K562 (cell line): ENCODE results near the gene TADA1. TPM values are rescaled to one million over a fixed set of nuclear protein-coding genes. Genes with fewer than 3 reads are reported as not detected.
A peak's percentile ranks its signal among the peaks of the same experiment; 100 is the strongest.

Source experiments
- KDM5B ChIP-seq: fragments of 200-600 bp; sonication (generic); IDR thresholded peaks from 2 replicates; pipeline ENCODE4 v1.6.1; 2012; ENCODE audit warnings: low read depth, mild to moderate bottlenecking, moderate library complexity, low read length, control low read depth, inconsistent platforms; ENCODE audit not compliant: insufficient replicate concordance
- MCM3 ChIP-seq: fragments of 450-650 bp; IDR thresholded peaks from 2 replicates; pipeline ENCODE4 v1.6.1; 2016
- YY1 ChIP-seq, 3 experiments: IDR thresholded peaks; 2 replicates each; pipeline ENCODE4 v1.6.1; 2011; ENCODE audit warnings: low read length in 2 of 3, mild to moderate bottlenecking in 2 of 3, moderate library complexity in 2 of 3, borderline replicate concordance in 1 of 3, control low read depth in 1 of 3, low read depth in 1 of 3; ENCODE audit not compliant: insufficient read depth in 3 of 3, insufficient replicate concordance in 2 of 3, control insufficient read depth in 1 of 3, insufficient read length in 1 of 3; ENCODE audit errors: extremely low read depth in 1 of 3
- ZNF217 ChIP-seq: sonication (generic); formaldehyde crosslinking; IDR thresholded peaks from 2 replicates; pipeline ENCODE4 v1.8.0; 2022; ENCODE audit warnings: mild to moderate bottlenecking, missing genetic modification reagents
- ZNF668 ChIP-seq: fragments of 250-450 bp; sonication (Bioruptor Pico); IDR thresholded peaks from 2 replicates; pipeline ENCODE4 v1.8.0; 2022; ENCODE audit warnings: mild to moderate bottlenecking, inconsistent platforms
- polyA plus RNA-seq, 8 experiments: library from polyadenylated mRNA; depleted of rRNA in 4 of 8; stranded (reverse) in 5 of 8; unstranded in 3 of 8; fragments of >200 nt; fragmentation: Nextera tagmentation in 2 of 8; fragmentation: Illumina TruSeq in 1 of 8; extraction: Ambion mirVana in 2 of 8; extraction: Trizol in 1 of 8; gene quantifications; 2 replicates each; pipeline versions ENCODE4 v1.2.1 to v1.2.3, GENCODE V29; 2011 to 2014; ENCODE audit warnings: inconsistent platforms in 1 of 8, missing spikeins in 1 of 8
- total RNA-seq, 7 experiments: library from RNA; depleted of rRNA in 6 of 7; stranded (reverse); fragments of >200 nt in 6 of 7; fragmentation: Illumina TruSeq in 2 of 7; extraction: Trizol in 2 of 7; gene quantifications; 2 replicates each; pipeline versions ENCODE4 v1.2.1 to v1.2.3, GENCODE V29; 2011 to 2021; ENCODE audit warnings: low replicate concordance in 1 of 7
- TF ChIP-seq, protein P1 (sequence below), 2 experiments: IDR thresholded peaks in 1 of 2; conservative IDR thresholded peaks in 1 of 2; 2 replicates each; pipeline ENCODE4 v1.6.1; 2016; ENCODE audit warnings: low read depth in 2 of 2, mild to moderate bottlenecking in 1 of 2, missing compliant biosample characterization in 1 of 2, missing genetic modification characterization in 1 of 2, moderate library complexity in 1 of 2
- TF ChIP-seq, protein P2 (sequence below): fragments of 450-650 bp; IDR thresholded peaks from 2 replicates; pipeline ENCODE4 v1.6.1; 2016; ENCODE audit warnings: missing biosample characterization, missing genetic modification characterization
- TF ChIP-seq, protein P3 (sequence below): sonication (generic); formaldehyde crosslinking; IDR thresholded peaks from 2 replicates; pipeline ENCODE4 v1.5.0; 2020; ENCODE audit warnings: missing genetic modification reagents
- TF ChIP-seq, protein P4 (sequence below), 3 experiments: fragments of 200-800 bp in 1 of 3; fragments of 250-450 bp in 1 of 3; fragments of 450-650 bp in 1 of 3; sonication (Bioruptor Pico) in 1 of 3; sonication (Bioruptor generic) in 1 of 3; formaldehyde crosslinking in 1 of 3; IDR thresholded peaks; 2 replicates each; pipeline versions ENCODE4 v1.6.1 to v1.8.0; 2016 to 2022; ENCODE audit warnings: mild to moderate bottlenecking in 2 of 3, missing genetic modification characterization in 2 of 3, missing compliant biosample characterization in 1 of 3, moderate library complexity in 1 of 3

The TADA1 gene
- total and polyA plus RNA-seq, 9 of the 15 experiments (the other 6 are each of a cell fraction or from before 2014, with no cell fraction given), result 15.9 to 76.5 (median 28.7) TPM

DNA sequence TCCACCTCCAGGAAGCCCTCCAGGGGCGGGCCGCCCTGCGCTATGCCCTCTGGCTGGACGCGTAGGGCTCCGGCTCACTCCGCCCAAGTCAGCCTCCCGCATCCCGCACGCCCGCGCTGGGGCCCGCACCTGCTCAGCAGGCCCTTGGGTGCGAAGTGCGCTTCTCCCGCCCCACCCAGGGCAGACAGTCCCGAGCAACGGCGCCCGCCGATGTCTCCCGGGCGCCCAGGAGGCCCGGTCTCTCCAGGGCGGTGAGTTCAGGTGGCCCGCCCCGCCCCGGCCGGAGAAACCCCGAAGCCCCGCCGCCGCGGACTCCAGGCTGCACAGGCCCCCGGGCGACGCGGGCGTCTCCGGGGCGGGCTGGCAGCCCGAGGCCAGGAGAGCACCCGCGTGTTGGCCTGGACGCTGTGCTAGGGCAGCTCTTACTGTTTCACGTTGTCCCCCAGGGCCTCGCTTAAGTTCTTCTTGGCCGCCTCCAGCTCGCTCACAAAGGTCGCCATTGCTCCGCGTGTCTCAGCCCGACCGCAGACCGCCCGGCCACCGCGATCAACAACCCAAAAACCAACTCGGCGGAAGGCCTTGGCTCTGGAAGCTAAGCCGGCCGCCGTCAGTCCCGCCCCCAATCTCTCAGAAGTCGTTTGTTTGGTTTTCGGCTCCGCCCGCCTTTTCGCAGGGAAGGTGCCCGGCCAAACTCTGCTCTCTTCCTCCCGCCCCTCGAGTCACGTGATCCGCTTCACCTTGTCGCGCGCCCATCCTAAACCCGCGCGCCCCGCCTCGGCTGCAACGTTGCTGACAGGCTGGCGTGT, at the start of gene TADA1 (continued):
- TF ChIP-seq, protein P1, sequence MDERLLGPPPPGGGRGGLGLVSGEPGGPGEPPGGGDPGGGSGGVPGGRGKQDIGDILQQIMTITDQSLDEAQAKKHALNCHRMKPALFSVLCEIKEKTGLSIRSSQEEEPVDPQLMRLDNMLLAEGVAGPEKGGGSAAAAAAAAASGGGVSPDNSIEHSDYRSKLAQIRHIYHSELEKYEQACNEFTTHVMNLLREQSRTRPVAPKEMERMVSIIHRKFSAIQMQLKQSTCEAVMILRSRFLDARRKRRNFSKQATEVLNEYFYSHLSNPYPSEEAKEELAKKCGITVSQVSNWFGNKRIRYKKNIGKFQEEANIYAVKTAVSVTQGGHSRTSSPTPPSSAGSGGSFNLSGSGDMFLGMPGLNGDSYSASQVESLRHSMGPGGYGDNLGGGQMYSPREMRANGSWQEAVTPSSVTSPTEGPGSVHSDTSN (CRISPR knock-in tag; IDR thresholded peaks at IDR 0.05; ENCODE audit: low read depth), result no peak
- TF ChIP-seq, protein P1 (tag; conservative IDR thresholded peaks at IDR 0.05; ENCODE audit: low read depth), result no peak
- no peak for TF ChIP-seq ZNF668 (CRISPR knock-in tag)
- TF ChIP-seq, protein P2, sequence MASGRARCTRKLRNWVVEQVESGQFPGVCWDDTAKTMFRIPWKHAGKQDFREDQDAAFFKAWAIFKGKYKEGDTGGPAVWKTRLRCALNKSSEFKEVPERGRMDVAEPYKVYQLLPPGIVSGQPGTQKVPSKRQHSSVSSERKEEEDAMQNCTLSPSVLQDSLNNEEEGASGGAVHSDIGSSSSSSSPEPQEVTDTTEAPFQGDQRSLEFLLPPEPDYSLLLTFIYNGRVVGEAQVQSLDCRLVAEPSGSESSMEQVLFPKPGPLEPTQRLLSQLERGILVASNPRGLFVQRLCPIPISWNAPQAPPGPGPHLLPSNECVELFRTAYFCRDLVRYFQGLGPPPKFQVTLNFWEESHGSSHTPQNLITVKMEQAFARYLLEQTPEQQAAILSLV (tag), result no peak
- TF ChIP-seq ZNF217 (CRISPR knock-in tag), result no peak
- TF ChIP-seq, protein P3, sequence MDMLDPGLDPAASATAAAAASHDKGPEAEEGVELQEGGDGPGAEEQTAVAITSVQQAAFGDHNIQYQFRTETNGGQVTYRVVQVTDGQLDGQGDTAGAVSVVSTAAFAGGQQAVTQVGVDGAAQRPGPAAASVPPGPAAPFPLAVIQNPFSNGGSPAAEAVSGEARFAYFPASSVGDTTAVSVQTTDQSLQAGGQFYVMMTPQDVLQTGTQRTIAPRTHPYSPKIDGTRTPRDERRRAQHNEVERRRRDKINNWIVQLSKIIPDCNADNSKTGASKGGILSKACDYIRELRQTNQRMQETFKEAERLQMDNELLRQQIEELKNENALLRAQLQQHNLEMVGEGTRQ (CRISPR knock-in tag), result peak; percentile 98
- TF ChIP-seq, protein P4, sequence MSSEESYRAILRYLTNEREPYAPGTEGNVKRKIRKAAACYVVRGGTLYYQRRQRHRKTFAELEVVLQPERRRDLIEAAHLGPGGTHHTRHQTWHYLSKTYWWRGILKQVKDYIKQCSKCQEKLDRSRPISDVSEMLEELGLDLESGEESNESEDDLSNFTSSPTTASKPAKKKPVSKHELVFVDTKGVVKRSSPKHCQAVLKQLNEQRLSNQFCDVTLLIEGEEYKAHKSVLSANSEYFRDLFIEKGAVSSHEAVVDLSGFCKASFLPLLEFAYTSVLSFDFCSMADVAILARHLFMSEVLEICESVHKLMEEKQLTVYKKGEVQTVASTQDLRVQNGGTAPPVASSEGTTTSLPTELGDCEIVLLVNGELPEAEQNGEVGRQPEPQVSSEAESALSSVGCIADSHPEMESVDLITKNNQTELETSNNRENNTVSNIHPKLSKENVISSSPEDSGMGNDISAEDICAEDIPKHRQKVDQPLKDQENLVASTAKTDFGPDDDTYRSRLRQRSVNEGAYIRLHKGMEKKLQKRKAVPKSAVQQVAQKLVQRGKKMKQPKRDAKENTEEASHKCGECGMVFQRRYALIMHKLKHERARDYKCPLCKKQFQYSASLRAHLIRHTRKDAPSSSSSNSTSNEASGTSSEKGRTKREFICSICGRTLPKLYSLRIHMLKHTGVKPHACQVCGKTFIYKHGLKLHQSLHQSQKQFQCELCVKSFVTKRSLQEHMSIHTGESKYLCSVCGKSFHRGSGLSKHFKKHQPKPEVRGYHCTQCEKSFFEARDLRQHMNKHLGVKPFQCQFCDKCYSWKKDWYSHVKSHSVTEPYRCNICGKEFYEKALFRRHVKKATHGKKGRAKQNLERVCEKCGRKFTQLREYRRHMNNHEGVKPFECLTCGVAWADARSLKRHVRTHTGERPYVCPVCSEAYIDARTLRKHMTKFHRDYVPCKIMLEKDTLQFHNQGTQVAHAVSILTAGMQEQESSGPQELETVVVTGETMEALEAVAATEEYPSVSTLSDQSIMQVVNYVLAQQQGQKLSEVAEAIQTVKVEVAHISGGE (CRISPR knock-in tag; IDR thresholded peaks at IDR 0.05), result peak in 1 of 3 experiments; percentile 52; a peak in 1 of 6 replicates
- peak; percentile 72 to 95 (median 89) for TF ChIP-seq YY1 (IDR thresholded peaks at IDR 0.05; ENCODE audit: borderline replicate concordance in 1 of 3, control insufficient read depth in 1 of 3, extremely low read depth in 1 of 3, insufficient read depth in 3 of 3, insufficient read length in 1 of 3, insufficient replicate concordance in 2 of 3, low read depth in 1 of 3, low read length in 2 of 3)
- peak; percentile 49 for TF ChIP-seq KDM5B
- no peak for TF ChIP-seq MCM3
